HG03378 (cell line): Measurements from ENCODE around the gene NHERF1.
A peak's percentile ranks its signal among the peaks of the same experiment; 100 is the strongest.

Experiments
- ATAC-seq: cut with Tn5 transposase; IDR thresholded peaks from one replicate; pipeline ENCODE4 v1.9.1; 2021; ENCODE audit warnings: mild to moderate bottlenecking, moderate library complexity; ENCODE audit not compliant: unreplicated experiment

The NHERF1 gene

GRCh38 chr17:74767111-74767516, 18.7 kb downstream of the NHERF1 start:
- ATAC-seq: no peak

- ATAC-seq: no peak
Measured at GRCh38 chr17:74768069-74768762, 19.8 kb downstream of the NHERF1 start.

- no peak for ATAC-seq
Measured at GRCh38 chr17:74768763-74769114, 20.3 kb downstream of the NHERF1 start.

GRCh38 chr17:74769266-74769855, 20.9 kb downstream of the NHERF1 start:
- ATAC-seq: no peak

- ATAC-seq: no peak
Measured at GRCh38 chr17:74769856-74770497, 21.5 kb downstream of the NHERF1 start.

- ATAC-seq: no peak
Measured at GRCh38 chr17:74770498-74771318, 22.3 kb downstream of the NHERF1 start.

- no peak for ATAC-seq
Measured at GRCh38 chr17:74771319-74771914, 23.0 kb downstream of the NHERF1 start.

- no peak for ATAC-seq
Measured at GRCh38 chr17:74772053-74772452, 23.6 kb downstream of the NHERF1 start.

- ATAC-seq: no peak
Measured at GRCh38 chr17:74773414-74773813, 25.0 kb downstream of the NHERF1 start.

- no peak for ATAC-seq
Measured at GRCh38 chr17:74773871-74774286, 25.5 kb downstream of the NHERF1 start.

- ATAC-seq: no peak
Measured at GRCh38 chr17:74775409-74776043, 27.1 kb downstream of the NHERF1 start.

GRCh38 chr17:74776044-74776962, 27.9 kb downstream of the NHERF1 start, which contains the start of gene NAT9:
TSS of gene NAT9 (minus strand) at chr17:74776345. CDS start at chr17:74775698, 647 bp downstream.
- ATAC-seq: peak; percentile 43

GRCh38 chr17:74776990-74777389, 28.6 kb downstream of the NHERF1 start:
- no peak for ATAC-seq

GRCh38 chr17:74777901-74778515, 29.6 kb downstream of the NHERF1 start:
- ATAC-seq: no peak

GRCh38 chr17:74778960-74779359, 30.5 kb downstream of the NHERF1 start:
- ATAC-seq: no peak

GRCh38 chr17:74779501-74779900, 31.1 kb downstream of the NHERF1 start:
- ATAC-seq: no peak

GRCh38 chr17:74779948-74780400, 31.5 kb downstream of the NHERF1 start:
- ATAC-seq: peak; percentile 60

GRCh38 chr17:74780443-74781238, 32.2 kb downstream of the NHERF1 start:
- ATAC-seq: no peak
